ENCODE data around the gene CADPS2. TPM values are rescaled to one million over a fixed set of nuclear protein-coding genes. Genes with fewer than 3 reads are reported as not detected.

Gene CADPS2
- polyA plus RNA-seq, 1 donor (not counting 4 experiments of a cell fraction or from before 2014, with no cell fraction given) = 0.35 TPM

DNA sequence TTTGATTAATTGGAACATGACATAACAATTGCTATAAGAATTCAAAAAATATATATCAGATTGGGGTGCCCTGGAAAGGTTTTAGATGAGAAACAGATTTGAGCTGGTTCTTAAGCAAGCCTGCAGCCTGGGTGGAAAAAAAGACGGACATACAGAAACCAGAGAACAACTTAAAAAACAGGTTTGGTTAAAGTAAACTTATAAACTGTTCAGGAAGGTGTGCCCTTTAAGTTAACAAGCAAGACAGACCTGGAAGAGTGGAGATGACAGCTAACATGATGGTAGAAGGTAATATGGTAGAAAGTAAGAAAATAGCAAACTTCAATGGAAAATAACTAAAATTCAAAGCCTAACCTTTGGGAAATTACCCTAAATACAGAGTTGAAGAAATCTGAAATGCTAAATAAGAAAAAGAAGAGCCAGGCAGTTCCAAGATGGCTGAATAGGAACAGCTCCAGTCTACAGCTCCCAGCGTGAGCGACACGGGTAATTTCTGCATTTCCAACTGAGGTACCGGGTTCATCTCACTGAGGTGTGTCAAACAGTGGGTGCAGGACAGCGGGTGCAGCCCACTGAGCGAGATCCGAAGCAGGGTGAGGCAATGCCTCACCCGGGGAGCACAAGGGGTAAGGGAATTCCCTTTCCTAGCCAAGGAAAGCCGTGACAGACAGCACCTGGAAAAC is 52.2 kb downstream of the CADPS2 start:
- Histone ChIP-seq H3K79me2 (ENCODE audit: control insufficient read depth, insufficient read depth, low read length) (no peaks in the 10 kb centered on the region), H3K9ac (ENCODE audit: control insufficient read depth, extremely low read depth, insufficient read depth, low read length) (no peak overlapping the region), H3K27ac (ENCODE audit: control insufficient read depth, insufficient read depth, low read length) (no peak overlapping the region), H3K9me3 (ENCODE audit: control insufficient read depth, low read depth, low read length) (no peaks in the 10 kb centered on the region), H3K4me2 (ENCODE audit: control insufficient read depth, extremely low read depth, insufficient read depth, low read depth, low read length) (no peak overlapping the region), H4K20me1 (ENCODE audit: control insufficient read depth, extremely low read depth, insufficient read depth, low read length) (no peaks in the 10 kb centered on the region), H3K27me3 (ENCODE audit: control insufficient read depth, extremely low read depth, insufficient read depth, low read length) (no peaks in the 10 kb centered on the region), H3K36me3 (ENCODE audit: control insufficient read depth in 2 of 2, extremely low read depth in 1 of 2, insufficient read depth in 2 of 2, low read length in 2 of 2) (no peaks in the 10 kb centered on the region), H2AFZ (ENCODE audit: control insufficient read depth, low read length) (no peak overlapping the region), H3K4me1 (ENCODE audit: control insufficient read depth, extremely low read depth, insufficient read depth, low read length) (no peaks in the 10 kb centered on the region), H3K9me1 (ENCODE audit: control insufficient read depth, extremely low read depth, insufficient read depth, low read length) (no peaks in the 10 kb centered on the region), H3K4me3 (ENCODE audit: control insufficient read depth in 2 of 3, extremely low read depth in 1 of 3, insufficient read depth in 2 of 3, low read depth in 1 of 3, low read length in 3 of 3) (no peak overlapping the region)
- no peak for TF ChIP-seq EZH2 (IDR thresholded peaks at IDR 0.05; ENCODE audit: low read length)
- TF ChIP-seq, protein P1, sequence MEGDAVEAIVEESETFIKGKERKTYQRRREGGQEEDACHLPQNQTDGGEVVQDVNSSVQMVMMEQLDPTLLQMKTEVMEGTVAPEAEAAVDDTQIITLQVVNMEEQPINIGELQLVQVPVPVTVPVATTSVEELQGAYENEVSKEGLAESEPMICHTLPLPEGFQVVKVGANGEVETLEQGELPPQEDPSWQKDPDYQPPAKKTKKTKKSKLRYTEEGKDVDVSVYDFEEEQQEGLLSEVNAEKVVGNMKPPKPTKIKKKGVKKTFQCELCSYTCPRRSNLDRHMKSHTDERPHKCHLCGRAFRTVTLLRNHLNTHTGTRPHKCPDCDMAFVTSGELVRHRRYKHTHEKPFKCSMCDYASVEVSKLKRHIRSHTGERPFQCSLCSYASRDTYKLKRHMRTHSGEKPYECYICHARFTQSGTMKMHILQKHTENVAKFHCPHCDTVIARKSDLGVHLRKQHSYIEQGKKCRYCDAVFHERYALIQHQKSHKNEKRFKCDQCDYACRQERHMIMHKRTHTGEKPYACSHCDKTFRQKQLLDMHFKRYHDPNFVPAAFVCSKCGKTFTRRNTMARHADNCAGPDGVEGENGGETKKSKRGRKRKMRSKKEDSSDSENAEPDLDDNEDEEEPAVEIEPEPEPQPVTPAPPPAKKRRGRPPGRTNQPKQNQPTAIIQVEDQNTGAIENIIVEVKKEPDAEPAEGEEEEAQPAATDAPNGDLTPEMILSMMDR (optimal IDR thresholded peaks at IDR 0.05 in 1 of 3, IDR thresholded peaks at IDR 0.05 in 1 of 3, conservative IDR thresholded peaks at IDR 0.05 in 1 of 3; ENCODE audit: extremely low read depth in 1 of 3, insufficient read depth in 2 of 3, low read length in 3 of 3) = no peak
- no peak for DNase-seq (ENCODE audit: low read depth, low spot score)
- dilution Hi-C loops (cut with MboI; ENCODE audit: extremely low pct_ligation_motif_present, low sequenced_read_pairs) = no loop called here
- FAIRE-seq = no peak

DNA sequence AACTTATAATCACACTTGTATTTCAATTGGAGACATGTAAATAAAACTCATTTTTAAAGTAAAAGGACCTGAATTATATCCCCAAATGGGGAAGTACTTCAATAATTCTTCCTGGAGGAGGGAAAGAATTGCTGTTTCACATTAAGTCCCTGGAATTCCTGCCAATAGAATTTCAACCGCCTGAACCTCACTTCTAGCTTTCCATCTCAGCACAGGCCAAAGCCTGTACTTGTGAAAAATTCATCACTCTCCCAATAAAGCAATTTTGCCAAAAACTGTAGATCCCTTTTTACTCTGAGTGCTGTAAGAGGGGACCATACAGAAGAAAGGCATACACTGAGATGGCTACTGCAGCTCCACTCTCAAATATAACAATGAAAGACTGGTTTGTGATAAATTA is 54.8 kb downstream of the CADPS2 start:
- no peaks in the 10 kb centered on the region for H4K20me1 ChIP-seq (ENCODE audit: control insufficient read depth, extremely low read depth, insufficient read depth, low read length)
- TF ChIP-seq, protein P1 (optimal IDR thresholded peaks at IDR 0.05 in 1 of 3, IDR thresholded peaks at IDR 0.05 in 1 of 3, conservative IDR thresholded peaks at IDR 0.05 in 1 of 3; ENCODE audit: extremely low read depth in 1 of 3, insufficient read depth in 2 of 3, low read length in 3 of 3) = no peak
- no peak for TF ChIP-seq EZH2 (IDR thresholded peaks at IDR 0.05; ENCODE audit: low read length)
- no peak overlapping the region for H3K27ac ChIP-seq (ENCODE audit: control insufficient read depth, insufficient read depth, low read length)
- no peaks in the 10 kb centered on the region for H3K9me3 ChIP-seq (ENCODE audit: control insufficient read depth, low read depth, low read length)
- H3K4me1 ChIP-seq (ENCODE audit: control insufficient read depth, extremely low read depth, insufficient read depth, low read length) = no peaks in the 10 kb centered on the region
- dilution Hi-C loops (cut with MboI; ENCODE audit: extremely low pct_ligation_motif_present, low sequenced_read_pairs) = no loop called here
- DNase-seq (ENCODE audit: low read depth, low spot score) (no peak), FAIRE-seq (no peak)
- no peak overlapping the region for H3K4me2 ChIP-seq (ENCODE audit: control insufficient read depth, extremely low read depth, insufficient read depth, low read depth, low read length)
- no peak overlapping the region for H2AFZ ChIP-seq (ENCODE audit: control insufficient read depth, low read length)
- H3K27me3 ChIP-seq (ENCODE audit: control insufficient read depth, extremely low read depth, insufficient read depth, low read length) = no peaks in the 10 kb centered on the region
- no peak overlapping the region for H3K4me3 ChIP-seq (ENCODE audit: control insufficient read depth in 2 of 3, extremely low read depth in 1 of 3, insufficient read depth in 2 of 3, low read depth in 1 of 3, low read length in 3 of 3)
- H3K79me2 ChIP-seq (ENCODE audit: control insufficient read depth, insufficient read depth, low read length) = no peaks in the 10 kb centered on the region
- no peaks in the 10 kb centered on the region for H3K36me3 ChIP-seq (ENCODE audit: control insufficient read depth in 2 of 2, extremely low read depth in 1 of 2, insufficient read depth in 2 of 2, low read length in 2 of 2)
- no peaks in the 10 kb centered on the region for H3K9me1 ChIP-seq (ENCODE audit: control insufficient read depth, extremely low read depth, insufficient read depth, low read length)
- no peak overlapping the region for H3K9ac ChIP-seq (ENCODE audit: control insufficient read depth, extremely low read depth, insufficient read depth, low read length)

All from keratinocyte (primary cell).